Naive thymus-derived CD4-positive, alpha-beta T cell (primary cell): Measurements from ENCODE around the gene FUT3. TPM values are rescaled to one million over a fixed set of nuclear protein-coding genes. Genes with fewer than 3 reads are reported as not detected.
A peak's percentile ranks its signal among the peaks of the same experiment; 100 is the strongest.

Source experiments
- ATAC-seq: fragments of 150-1000 bp; cut with Tn5 transposase; 2 replicates; pipeline ENCODE4 v1.10.0; 2021; ENCODE audit warnings: mild to moderate bottlenecking, moderate library complexity
- CTCF ChIA-PET: fragments of 350-600 bp; sonication (Branson Sonifier 250); formaldehyde crosslinking; loops from one replicate; lab custom pipeline; 2021; ENCODE audit warnings: antibody characterized with exemption; lab: Charles Lee
- POLR2A ChIA-PET: fragments of 350-600 bp; sonication (Branson Sonifier 250); formaldehyde crosslinking; loops from one replicate; lab custom pipeline; 2021; ENCODE audit warnings: antibody characterized with exemption, inconsistent platforms; lab: Charles Lee
- DNase-seq, 9 donors: peaks; one replicate each; pipeline versions ENCODE4 v3.0.0 to v3.0.0-alpha.2; 2020 to 2022; ENCODE audit warnings: mixed read lengths in 1 of 9
- H3K27ac ChIP-seq: one replicate; pipeline ENCODE4 v1.7.0; 2013; ENCODE audit warnings: mild to moderate bottlenecking, low read depth, low read length, moderate library complexity
- H3K27me3 ChIP-seq, 2 donors: one replicate each; pipeline ENCODE4 v1.7.0; 2013; ENCODE audit warnings: low read length in 2 of 2, mild to moderate bottlenecking in 2 of 2, moderate library complexity in 2 of 2; ENCODE audit not compliant: control insufficient read depth in 2 of 2, insufficient read depth in 2 of 2
- H3K36me3 ChIP-seq, 3 experiments: 1 replicate in 2 of 3; 2 replicates in 1 of 3; pipeline ENCODE4 v1.7.0; 2013; ENCODE audit warnings: low read length in 3 of 3, mild to moderate bottlenecking in 3 of 3, moderate library complexity in 1 of 3; ENCODE audit not compliant: insufficient read depth in 3 of 3, control insufficient read depth in 2 of 3
- H3K4me1 ChIP-seq, 2 donors: one replicate each; pipeline ENCODE4 v1.7.0; 2013; ENCODE audit warnings: low read length in 2 of 2, mild to moderate bottlenecking in 2 of 2, moderate library complexity in 1 of 2; ENCODE audit not compliant: control insufficient read depth in 2 of 2, insufficient read depth in 2 of 2
- H3K4me3 ChIP-seq: 2 replicates; pipeline ENCODE4 v1.7.0; 2013; ENCODE audit warnings: mild to moderate bottlenecking, low read length
- H3K9me3 ChIP-seq, 3 experiments: 1 replicate in 2 of 3; 2 replicates in 1 of 3; pipeline ENCODE4 v1.7.0; 2013; ENCODE audit warnings: low read length in 3 of 3; ENCODE audit not compliant: control insufficient read depth in 2 of 3
- H3K27ac Mint-ChIP-seq, 9 donors: one replicate each; pipeline ENCODE4 v1.8.0; 2020 to 2022; ENCODE audit warnings: mixed read lengths in 9 of 9, mild to moderate bottlenecking in 8 of 9, moderate library complexity in 5 of 9, inconsistent platforms in 2 of 9
- H3K27me3 Mint-ChIP-seq, 5 donors: one replicate each; pipeline ENCODE4 v1.8.0; 2021 to 2022; ENCODE audit warnings: mixed read lengths in 5 of 5, mild to moderate bottlenecking in 1 of 5
- H3K36me3 Mint-ChIP-seq, 5 donors: one replicate each; pipeline ENCODE4 v1.8.0; 2020 to 2022; ENCODE audit warnings: mixed read lengths in 5 of 5, mild to moderate bottlenecking in 3 of 5, inconsistent platforms in 1 of 5
- H3K4me1 Mint-ChIP-seq, 7 donors: one replicate each; pipeline ENCODE4 v1.8.0; 2020 to 2022; ENCODE audit warnings: mixed read lengths in 7 of 7, mild to moderate bottlenecking in 3 of 7, inconsistent platforms in 1 of 7
- H3K4me3 Mint-ChIP-seq, 10 donors: one replicate each; pipeline ENCODE4 v1.8.0; 2020 to 2022; ENCODE audit warnings: mild to moderate bottlenecking in 10 of 10, mixed read lengths in 10 of 10, moderate library complexity in 6 of 10, inconsistent platforms in 2 of 10
- H3K9me3 Mint-ChIP-seq, 11 donors: one replicate each; pipeline ENCODE4 v1.8.0; 2020 to 2022; ENCODE audit warnings: mixed read lengths in 11 of 11, mild to moderate bottlenecking in 4 of 11, inconsistent platforms in 1 of 11, moderate library complexity in 1 of 11
- intact Hi-C, 2 donors: fragments of 100-400 bp; cut with micrococcal nuclease; formaldehyde crosslinking; loops; one replicate each; pipeline ENCODE4 v1.15.1; 2023
- polyA plus RNA-seq, 2 donors: library from polyadenylated mRNA; unstranded; fragments of 300-500 nt; fragmentation: Illumina TruSeq; gene quantifications; one replicate each; pipeline ENCODE4 v1.2.3, GENCODE V29; 2021
- total RNA-seq, 6 experiments: library from RNA in 5 of 6; stranded (reverse) in 5 of 6; gene quantifications; 1 replicate in 5 of 6; 2 replicates in 1 of 6; pipeline ENCODE4 v1.2.3 and lab custom pipeline; 2021 to 2026

FUT3 gene
- total and polyA plus RNA-seq, 7 experiments from 2014 or later: 0.29 to 0.45 TPM; not detected in 5

DNA sequence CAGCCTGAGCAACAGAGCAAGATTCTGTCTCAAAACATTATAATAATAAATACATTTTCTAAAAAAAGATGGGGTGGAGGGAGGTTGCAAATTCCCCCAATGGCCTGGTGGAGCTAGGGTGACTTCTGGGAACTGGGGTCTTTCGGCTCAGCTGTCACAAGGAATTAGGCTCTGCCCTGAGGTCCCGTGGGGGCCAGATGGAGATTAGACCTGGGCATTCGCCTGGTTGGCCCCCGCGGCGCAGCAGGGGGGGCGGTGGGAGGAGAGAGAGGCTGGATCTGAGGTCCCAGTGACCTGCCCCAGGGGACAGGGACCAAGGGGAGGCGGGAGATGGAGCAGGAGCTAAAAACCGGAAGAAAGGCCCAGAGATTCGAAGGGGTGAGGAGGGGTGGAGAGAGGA is 26.5 kb downstream of the FUT3 start:
- H3K27me3 Mint-ChIP-seq: peaks cover 0 to 4% (median 0%) of the 10 kb centered on the region in 5 donors
- ChIA-PET POLR2A (no interaction called here), CTCF (no interaction called here)
- H3K9me3 Mint-ChIP-seq: peaks cover 0 to 2% (median 0%) of the 10 kb centered on the region in 11 donors
- Histone ChIP-seq H3K9me3 (no peaks in the 10 kb centered on the region), H3K4me1 (peaks cover 10 to 17% of the 10 kb centered on the region in 2 donors), H3K4me3 (no peak overlapping the region), H3K27ac (no peak overlapping the region), H3K36me3 (no peaks in the 10 kb centered on the region), H3K27me3 (no peaks in the 10 kb centered on the region)
- intact Hi-C loops: loop anchor here in 1 of 2 donors (5.0 kb wide), 1 partner anchor 538 kb away; the partner anchor contains the start of gene CLPP
- H3K4me3 Mint-ChIP-seq: peak overlapping the region in 1 of 10 donors; percentile 12
- ATAC-seq: no peak
- peaks cover 5 to 19% (median 10%) of the 10 kb centered on the region in 7 donors for H3K4me1 Mint-ChIP-seq
- DNase-seq: no peak
- no peaks in the 10 kb centered on the region for H3K36me3 Mint-ChIP-seq
- H3K27ac Mint-ChIP-seq: peak overlapping the region in 1 of 9 donors; percentile 14

DNA sequence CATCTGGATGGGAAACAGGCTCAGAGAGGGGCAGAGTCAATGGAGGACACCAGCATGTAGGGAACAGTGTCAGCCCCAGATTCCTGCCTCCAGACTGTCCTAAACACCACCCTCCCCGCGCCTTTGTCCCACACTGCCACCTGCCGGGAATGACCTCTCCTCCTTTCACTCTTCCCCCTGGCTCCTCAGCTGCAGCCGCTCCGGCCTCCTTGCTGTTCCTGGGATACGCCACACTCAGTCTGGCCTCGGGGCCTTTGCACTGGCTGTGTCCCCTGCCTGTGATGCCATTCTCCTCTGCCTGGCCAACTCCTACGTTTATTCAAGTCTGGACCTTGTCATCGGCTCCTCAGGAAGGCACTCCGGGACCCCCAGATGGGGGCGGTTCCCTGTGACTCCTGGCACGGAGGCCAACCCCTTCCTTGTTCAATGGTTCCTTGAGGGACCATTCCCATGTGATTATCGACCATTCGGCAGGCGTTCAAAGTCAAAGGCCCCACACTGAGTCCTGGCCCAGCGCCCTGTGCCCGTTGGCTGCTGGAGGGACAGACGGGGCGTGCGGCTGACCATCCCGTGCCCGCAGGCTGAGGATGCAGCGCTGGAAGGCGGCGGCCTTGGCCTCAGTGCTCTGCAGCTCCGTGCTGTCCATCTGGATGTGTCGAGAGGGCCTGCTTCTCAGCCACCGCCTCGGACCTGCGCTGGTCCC is 27.5 kb downstream of the FUT3 start:
- Histone ChIP-seq H3K27ac (no peak overlapping the region), H3K4me3 (no peak overlapping the region), H3K27me3 (no peaks in the 10 kb centered on the region), H3K4me1 (peaks cover 5 to 11% of the 10 kb centered on the region in 2 donors), H3K9me3 (no peaks in the 10 kb centered on the region), H3K36me3 (no peaks in the 10 kb centered on the region)
- Mint-ChIP-seq H3K27me3 (peaks cover 0 to 4% (median 0%) of the 10 kb centered on the region in 5 donors), H3K9me3 (peaks cover 0 to 2% (median 0%) of the 10 kb centered on the region in 11 donors), H3K4me3 (peak overlapping the region in 1 of 10 donors; percentile 58), H3K4me1 (peaks cover 5 to 18% (median 10%) of the 10 kb centered on the region in 7 donors), H3K27ac (no peak overlapping the region), H3K36me3 (no peaks in the 10 kb centered on the region)
- DNase-seq (no peak), ATAC-seq (no peak)
- CTCF ChIA-PET: no interaction called here
- POLR2A ChIA-PET: interaction anchor here (0.6 to 0.7 kb wide), 2 partner anchors 19 to 776 kb away, joined by 3 to 6 read pairs; no protein-coding TSS in a partner anchor
- intact Hi-C loops: no loop called here

DNA sequence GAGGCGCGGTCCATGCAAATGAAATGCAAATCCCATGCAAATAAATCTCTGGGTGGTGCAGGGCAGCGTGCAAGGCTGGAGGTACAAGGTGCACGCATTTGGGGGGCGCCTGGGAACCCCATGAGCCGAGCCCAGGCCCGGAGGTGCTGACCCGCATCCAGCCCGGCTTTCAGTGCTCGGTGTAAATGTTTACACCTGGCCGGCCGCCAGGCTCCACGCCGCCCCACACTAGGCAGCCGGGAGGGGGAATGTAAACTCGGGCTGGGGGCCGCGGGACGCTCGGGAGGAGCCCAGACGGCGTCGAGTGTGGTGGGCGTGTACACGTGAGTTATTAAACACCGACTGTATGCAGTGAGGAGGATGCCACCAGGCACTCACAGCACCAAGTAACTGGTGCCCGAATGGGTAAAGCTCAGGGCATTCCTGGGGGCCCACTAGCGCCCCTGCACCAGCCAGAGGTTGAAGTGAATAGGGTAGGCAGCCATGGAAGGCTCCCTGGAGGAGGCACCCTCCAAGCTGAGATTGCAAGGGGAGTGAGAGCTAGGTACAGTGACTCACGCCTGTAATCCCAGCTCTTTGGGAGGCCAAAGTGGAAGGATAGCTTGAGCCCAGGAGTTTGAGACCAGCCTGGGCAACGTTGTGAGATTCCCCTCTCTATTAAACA is 28.9 kb downstream of the FUT3 start:
- ATAC-seq: no peak
- H3K36me3 ChIP-seq: no peaks in the 10 kb centered on the region
- no peak for DNase-seq
- Mint-ChIP-seq H3K27me3 (peaks cover 0 to 5% (median 0%) of the 10 kb centered on the region in 5 donors), H3K9me3 (peaks cover 0 to 2% (median 0%) of the 10 kb centered on the region in 11 donors), H3K27ac (no peak overlapping the region), H3K4me3 (no peak overlapping the region), H3K4me1 (peaks cover 5 to 10% (median 7%) of the 10 kb centered on the region in 7 donors), H3K36me3 (no peaks in the 10 kb centered on the region)
- H3K4me3 ChIP-seq: no peak overlapping the region
- H3K9me3 ChIP-seq: no peaks in the 10 kb centered on the region
- H3K4me1 ChIP-seq: peaks cover 0 to 9% of the 10 kb centered on the region in 2 donors
- H3K27ac ChIP-seq: no peak overlapping the region
- intact Hi-C loops: no loop called here
- ChIA-PET CTCF (no interaction called here), POLR2A (no interaction called here)
- H3K27me3 ChIP-seq: no peaks in the 10 kb centered on the region

- Mint-ChIP-seq H3K36me3 (no peaks in the 10 kb centered on the region), H3K4me1 (peaks cover 0 to 5% (median under 1%) of the 10 kb centered on the region in 7 donors), H3K9me3 (peaks cover 0 to 2% (median 0%) of the 10 kb centered on the region in 11 donors), H3K4me3 (no peak overlapping the region), H3K27me3 (peaks cover 0 to 6% (median 0%) of the 10 kb centered on the region in 5 donors), H3K27ac (no peak overlapping the region)
- ChIA-PET CTCF (interaction anchor here (0.6 kb wide), 1 partner anchor 24 kb away, joined by 3 read pairs; no protein-coding TSS in a partner anchor), POLR2A (no interaction called here)
- intact Hi-C loops: no loop called here
- DNase-seq: no peak
- no peaks in the 10 kb centered on the region for H3K9me3 ChIP-seq
- ATAC-seq: no peak
- H3K4me3 ChIP-seq: no peak overlapping the region
- H3K4me1 ChIP-seq: peaks cover 0 to 2% of the 10 kb centered on the region in 2 donors
- no peaks in the 10 kb centered on the region for H3K27me3 ChIP-seq
- no peak overlapping the region for H3K27ac ChIP-seq
- H3K36me3 ChIP-seq: no peaks in the 10 kb centered on the region
Measured at GRCh38 chr19:5821521-5822180, 29.6 kb downstream of the FUT3 start.

DNA sequence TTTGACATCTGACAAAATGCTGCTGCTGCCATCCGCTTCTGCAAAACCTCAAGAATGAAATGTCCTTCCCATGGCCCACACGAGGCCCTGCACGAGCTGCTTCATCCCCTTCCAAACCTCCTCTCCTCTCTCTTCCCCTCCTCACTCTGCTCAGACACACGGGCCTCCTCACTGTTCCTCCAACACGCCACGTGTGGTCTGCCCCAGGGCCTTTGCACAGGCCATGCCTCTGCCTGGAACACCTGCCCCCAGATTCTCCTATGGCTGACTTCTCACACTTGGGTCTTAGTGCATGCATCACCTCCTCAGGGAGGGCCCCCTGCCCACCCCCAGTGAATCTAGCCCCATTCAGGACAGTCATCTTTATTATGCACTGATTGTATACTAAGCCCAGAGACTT is 30.5 kb downstream of the FUT3 start:
- no peak overlapping the region for H3K27ac ChIP-seq
- H3K27me3 Mint-ChIP-seq: peaks cover 0 to 11% (median 3%) of the 10 kb centered on the region in 5 donors
- ATAC-seq: no peak
- no peaks in the 10 kb centered on the region for H3K4me1 ChIP-seq
- no peaks in the 10 kb centered on the region for H3K27me3 ChIP-seq
- no peak for DNase-seq
- CTCF ChIA-PET: interaction anchor here (0.6 kb wide), 1 partner anchor 25 kb away, joined by 3 read pairs; no protein-coding TSS in a partner anchor
- H3K36me3 ChIP-seq: no peaks in the 10 kb centered on the region
- H3K4me3 ChIP-seq: no peak overlapping the region
- no peak overlapping the region for H3K4me3 Mint-ChIP-seq
- H3K4me1 Mint-ChIP-seq: peaks cover 0 to 5% (median 0%) of the 10 kb centered on the region in 7 donors
- POLR2A ChIA-PET: interaction anchor here (0.6 kb wide), 1 partner anchor 17 kb away, joined by 3 read pairs; no protein-coding TSS in a partner anchor
- no peaks in the 10 kb centered on the region for H3K36me3 Mint-ChIP-seq
- H3K27ac Mint-ChIP-seq: no peak overlapping the region
- no peaks in the 10 kb centered on the region for H3K9me3 ChIP-seq
- intact Hi-C loops: no loop called here
- peaks cover 0 to 2% (median 0%) of the 10 kb centered on the region in 11 donors for H3K9me3 Mint-ChIP-seq

GRCh38 chr19:5818594-5818993 is 32.7 kb downstream of the FUT3 start:
- Mint-ChIP-seq H3K9me3 (peaks cover 0 to 2% (median 0%) of the 10 kb centered on the region in 11 donors), H3K36me3 (no peaks in the 10 kb centered on the region), H3K4me3 (no peak overlapping the region), H3K27me3 (peaks cover 0 to 11% (median 3%) of the 10 kb centered on the region in 5 donors), H3K4me1 (peaks cover 0 to 5% (median 0%) of the 10 kb centered on the region in 7 donors), H3K27ac (no peak overlapping the region)
- Histone ChIP-seq H3K4me1 (no peaks in the 10 kb centered on the region), H3K4me3 (no peak overlapping the region), H3K36me3 (no peaks in the 10 kb centered on the region), H3K27me3 (no peaks in the 10 kb centered on the region), H3K27ac (no peak overlapping the region), H3K9me3 (no peaks in the 10 kb centered on the region)
- CTCF ChIA-PET: no interaction called here
- no peak for DNase-seq
- no peak for ATAC-seq
- POLR2A ChIA-PET: no interaction called here
- intact Hi-C loops: no loop called here
